Anterior cingulate cortex (tissue), 58 donors: ENCODE results near the gene GAS5.
"Not testable (repeated sequence)": the region's sequence is repeated elsewhere in the genome, so short reads cannot be mapped to it uniquely, and the experiment has no call there.

Source experiments
- DNase-seq, 58 donors: peaks; one replicate each; lab custom pipeline; 2025; lab: John Stamatoyannopoulos, UW

GAS5 gene

GRCh38 chr1:173867753-173868265 is at the start of gene GAS5:
GAS5 (minus strand) TSS chr1:173867989.
- peak; percentile 73 to 99 (median 98) for DNase-seq

GRCh38 chr1:173917149-173917548 is 49.4 kb upstream of the GAS5 start, which contains the start of gene SERPINC1:
SERPINC1 (minus strand) TSS chr1:173917327; CDS start chr1:173917259, 68 bp downstream.
- no peak for DNase-seq

GRCh38 chr1:173916667-173917066 is 48.9 kb upstream of the GAS5 start:
- DNase-seq: no peak

- DNase-seq: no peak
These were observed 47.8 kb upstream of the GAS5 start for GRCh38 chr1:173915596-173915995.

- no peak for DNase-seq
These were observed 46.6 kb upstream of the GAS5 start for GRCh38 chr1:173914366-173914871.

- DNase-seq: no peak
These were observed 45.3 kb upstream of the GAS5 start for GRCh38 chr1:173913111-173913510.

GRCh38 chr1:173903827-173904531 is 36.2 kb upstream of the GAS5 start:
- no peak for DNase-seq

GRCh38 chr1:173900992-173901391 is 33.2 kb upstream of the GAS5 start:
- no peak for DNase-seq

- no peak for DNase-seq
These were observed 32.6 kb upstream of the GAS5 start for GRCh38 chr1:173900427-173900826.

- DNase-seq: no peak
These were observed 26.4 kb upstream of the GAS5 start for GRCh38 chr1:173894189-173894588.

GRCh38 chr1:173893611-173894010 is 25.8 kb upstream of the GAS5 start:
- DNase-seq: no peak

- no peak for DNase-seq
These were observed 22.1 kb upstream of the GAS5 start for GRCh38 chr1:173889885-173890284.

- DNase-seq: no peak
These were observed 21.0 kb upstream of the GAS5 start for GRCh38 chr1:173888749-173889148.

GRCh38 chr1:173887627-173888026 is 19.8 kb upstream of the GAS5 start:
- DNase-seq: no peak

- DNase-seq: no peak
These were observed 19.2 kb upstream of the GAS5 start for GRCh38 chr1:173886746-173887611.

- DNase-seq: no peak
These were observed 16.9 kb upstream of the GAS5 start for GRCh38 chr1:173884701-173885100.

GRCh38 chr1:173881117-173881516 is 13.3 kb upstream of the GAS5 start:
- DNase-seq: not testable (repeated sequence)

- no peak for DNase-seq
These were observed 10.5 kb upstream of the GAS5 start for GRCh38 chr1:173878251-173878650.

- DNase-seq: no peak
These were observed 8.9 kb upstream of the GAS5 start for GRCh38 chr1:173876732-173877131.

GRCh38 chr1:173871500-173871899 is 3.7 kb upstream of the GAS5 start:
- no peak for DNase-seq

GRCh38 chr1:173871091-173871490 is 3.3 kb upstream of the GAS5 start:
- DNase-seq: no peak
